IMR-90 (cell line): ENCODE measurements around the gene DIP2C. TPM values are rescaled to one million over a fixed set of nuclear protein-coding genes. Genes with fewer than 3 reads are reported as not detected.

ENCODE experiments used
- ATAC-seq: fragments of 200-7000 bp; cut with Tn5 transposase; 2 replicates; pipeline ENCODE4 v1.9.1; 2020; ENCODE audit warnings: low read depth, mild to moderate bottlenecking, moderate library complexity
- BruUV-seq: library from RNA; stranded (reverse); fragments of 400-500 nt; replicated peaks from 2 replicates; lab custom pipeline; 2021; lab: Mats Ljungman, UMichigan
- CTCF ChIA-PET: fragments of 300-600 bp; formaldehyde crosslinking; extraction: SDS; loops from one replicate; lab custom pipeline; 2021; ENCODE audit warnings: antibody characterized with exemption; lab: Yijun Ruan, JAX
- POLR2A ChIA-PET: fragments of 300-600 bp; sonication (Branson Sonifier 250); formaldehyde crosslinking; loops from one replicate; lab custom pipeline; 2022; ENCODE audit warnings: antibody characterized with exemption; ENCODE audit not compliant: unreplicated experiment; lab: Charles Lee
- DNase-seq: peaks from one replicate; pipeline ENCODE4 v3.0.0; 2013
- H2AFZ ChIP-seq: replicated peaks from 2 replicates; pipeline ENCODE3; 2013; ENCODE audit warnings: low read length, mild to moderate bottlenecking; ENCODE audit not compliant: poor library complexity
- H2AK5ac ChIP-seq: 2 replicates; pipeline ENCODE4 v1.6.1; 2013; ENCODE audit warnings: low read depth, low read length, inconsistent platforms
- H2AK9ac ChIP-seq: replicated peaks from 2 replicates; pipeline ENCODE3; 2013; ENCODE audit warnings: mild to moderate bottlenecking, low read depth, low read length, moderate library complexity; ENCODE audit not compliant: poor library complexity
- H2BK120ac ChIP-seq: 2 replicates; pipeline ENCODE4 v1.6.1; 2013; ENCODE audit warnings: low read depth, low read length, inconsistent platforms
- H2BK15ac ChIP-seq: 3 replicates; pipeline ENCODE4 v1.6.1; 2013; ENCODE audit warnings: low read depth, low read length, inconsistent platforms
- H2BK20ac ChIP-seq: 2 replicates; pipeline ENCODE4 v1.6.1; 2013; ENCODE audit warnings: low read depth, mild to moderate bottlenecking, inconsistent platforms, low read length, moderate library complexity
- H2BK5ac ChIP-seq: 2 replicates; pipeline ENCODE4 v1.6.1; 2013; ENCODE audit warnings: mild to moderate bottlenecking, low read depth, low read length, inconsistent platforms; ENCODE audit not compliant: poor library complexity, severe bottlenecking
- H3K14ac ChIP-seq: replicated peaks from 2 replicates; pipeline ENCODE4 v1.6.1; 2013; ENCODE audit warnings: low read depth, low read length, inconsistent platforms
- H3K18ac ChIP-seq: 2 replicates; pipeline ENCODE4 v1.6.1; 2013; ENCODE audit warnings: low read depth, low read length, control low read depth
- H3K23ac ChIP-seq: 2 replicates; pipeline ENCODE4 v1.6.1; 2013; ENCODE audit warnings: low read depth, low read length, inconsistent platforms
- H3K27ac ChIP-seq: 2 replicates; pipeline ENCODE4 v1.5.1; 2013; ENCODE audit warnings: mild to moderate bottlenecking, control low read depth, low read length; ENCODE audit not compliant: insufficient read depth
- H3K27me3 ChIP-seq: 2 replicates; pipeline ENCODE4 v1.6.1; 2013; ENCODE audit warnings: low read length; ENCODE audit not compliant: control insufficient read depth, insufficient read depth
- H3K36me3 ChIP-seq: 2 replicates; pipeline ENCODE4 v1.6.1; 2013; ENCODE audit warnings: low read length, mixed read lengths; ENCODE audit not compliant: control insufficient read depth, insufficient read depth
- H3K4ac ChIP-seq: 2 replicates; pipeline ENCODE4 v1.6.1; 2013; ENCODE audit warnings: low read depth, low read length, inconsistent platforms
- H3K4me1 ChIP-seq: 2 replicates; pipeline ENCODE4 v1.6.1; 2013; ENCODE audit warnings: low read length, mixed read lengths; ENCODE audit not compliant: control insufficient read depth, insufficient read depth
- H3K4me2 ChIP-seq: 2 replicates; pipeline ENCODE4 v1.6.1; 2013; ENCODE audit warnings: low read depth, mild to moderate bottlenecking, control low read depth, low read length, moderate library complexity
- H3K4me3 ChIP-seq: 2 replicates; pipeline ENCODE4 v1.5.1; 2013; ENCODE audit warnings: low read depth, mild to moderate bottlenecking, control low read depth, low read length, moderate library complexity; ENCODE audit not compliant: insufficient read depth
- H3K56ac ChIP-seq: 2 replicates; pipeline ENCODE4 v1.6.1; 2013; ENCODE audit warnings: low read length, inconsistent platforms; ENCODE audit not compliant: insufficient read depth; ENCODE audit errors: extremely low read depth
- H3K79me1 ChIP-seq, 2 experiments: 2 replicates each; pipeline ENCODE4 v1.6.1; 2013; ENCODE audit warnings: low read length in 2 of 2, inconsistent platforms in 1 of 2, low read depth in 1 of 2
- H3K9ac ChIP-seq: 2 replicates; pipeline ENCODE4 v1.6.1; 2013; ENCODE audit warnings: low read depth, low read length, control low read depth
- H3K9me1 ChIP-seq: 2 replicates; pipeline ENCODE4 v1.6.1; 2013; ENCODE audit warnings: low read length, inconsistent platforms; ENCODE audit not compliant: insufficient read depth
- H3K9me3 ChIP-seq: 2 replicates; pipeline ENCODE4 v1.6.1; 2013; ENCODE audit warnings: low read length; ENCODE audit not compliant: control insufficient read depth, insufficient read depth
- H4K20me1 ChIP-seq: 2 replicates; pipeline ENCODE4 v1.6.1; 2013; ENCODE audit warnings: low read length, inconsistent platforms; ENCODE audit not compliant: insufficient read depth
- H4K5ac ChIP-seq: 2 replicates; pipeline ENCODE4 v1.6.1; 2013; ENCODE audit warnings: mild to moderate bottlenecking, low read depth, low read length, control low read depth
- H4K8ac ChIP-seq, 2 experiments: 2 replicates each; pipeline ENCODE4 v1.6.1; 2013; ENCODE audit warnings: low read depth in 2 of 2, low read length in 2 of 2, control low read depth in 1 of 2, inconsistent platforms in 1 of 2
- H4K91ac ChIP-seq: 2 replicates; pipeline ENCODE4 v1.6.1; 2013; ENCODE audit warnings: low read depth, low read length, inconsistent platforms; ENCODE audit not compliant: insufficient read depth
- CHD1 ChIP-seq: IDR thresholded peaks from 2 replicates; pipeline ENCODE4 v1.6.1; 2012; ENCODE audit warnings: low read depth, low read length, improper control_type of control experiment
- MAZ ChIP-seq: IDR thresholded peaks from 2 replicates; pipeline ENCODE4 v1.6.1; 2012; ENCODE audit warnings: low read depth, mild to moderate bottlenecking, low read length, improper control_type of control experiment, moderate library complexity, borderline replicate concordance
- POLR2A ChIP-seq: IDR thresholded peaks from 2 replicates; pipeline ENCODE4 v1.6.1; 2012; ENCODE audit warnings: mild to moderate bottlenecking, low read depth, low read length
- RCOR1 ChIP-seq: IDR thresholded peaks from 2 replicates; pipeline ENCODE4 v1.6.1; 2012; ENCODE audit warnings: mild to moderate bottlenecking, low read length, improper control_type of control experiment; ENCODE audit not compliant: insufficient replicate concordance
- WGBS, 2 experiments: methylation state at CpG; one replicate each; pipeline versions ENCODE4 v1.1.5 to v1.1.7; 2013; ENCODE audit warnings: missing lambda C conversion rate in 2 of 2; ENCODE audit not compliant: insufficient read length in 1 of 2; ENCODE audit errors: extremely low coverage in 2 of 2; 5-methylcytosine and 5-hydroxymethylcytosine counted together
- dilution Hi-C: fragments of 300-500 bp; cut with HindIII; formaldehyde crosslinking; loops from one replicate; pipeline ENCODE4 v1.14.3; 2018; ENCODE audit warnings: low sequenced_read_pairs; ENCODE audit not compliant: unreplicated experiment
- in situ Hi-C: fragments of 300-500 bp; cut with MboI; formaldehyde crosslinking; loops from 3 replicates; pipeline ENCODE4 v1.14.3; 2019; ENCODE audit warnings: low sequenced_read_pairs, inconsistent platforms, mixed read lengths
- intact Hi-C: fragments of 100-400 bp; cut with micrococcal nuclease; formaldehyde crosslinking; loops from 2 replicates; pipeline ENCODE4 v1.10.0; 2022
- polyA plus RNA-seq, 3 experiments: library from polyadenylated mRNA; depleted of rRNA; stranded (reverse); fragments of >200 nt; gene quantifications; 2 replicates each; pipeline ENCODE4 v1.2.3, GENCODE V29; 2012; ENCODE audit warnings: low replicate concordance in 1 of 3
- total RNA-seq: library from RNA; depleted of rRNA; stranded (reverse); fragments of >200 nt; gene quantifications from 2 replicates; pipeline ENCODE4 v1.2.3, GENCODE V29; 2012
- TF ChIP-seq, protein P1 (sequence below): conservative IDR thresholded peaks from 2 replicates; pipeline ENCODE4 v1.5.1; 2012; ENCODE audit warnings: mild to moderate bottlenecking, low read depth, low read length, improper control_type of control experiment

Gene DIP2C
- total and polyA plus RNA-seq, 2 of the 4 experiments (the other 2 are of a cell fraction) = 8.6 to 17.3 TPM

DNA sequence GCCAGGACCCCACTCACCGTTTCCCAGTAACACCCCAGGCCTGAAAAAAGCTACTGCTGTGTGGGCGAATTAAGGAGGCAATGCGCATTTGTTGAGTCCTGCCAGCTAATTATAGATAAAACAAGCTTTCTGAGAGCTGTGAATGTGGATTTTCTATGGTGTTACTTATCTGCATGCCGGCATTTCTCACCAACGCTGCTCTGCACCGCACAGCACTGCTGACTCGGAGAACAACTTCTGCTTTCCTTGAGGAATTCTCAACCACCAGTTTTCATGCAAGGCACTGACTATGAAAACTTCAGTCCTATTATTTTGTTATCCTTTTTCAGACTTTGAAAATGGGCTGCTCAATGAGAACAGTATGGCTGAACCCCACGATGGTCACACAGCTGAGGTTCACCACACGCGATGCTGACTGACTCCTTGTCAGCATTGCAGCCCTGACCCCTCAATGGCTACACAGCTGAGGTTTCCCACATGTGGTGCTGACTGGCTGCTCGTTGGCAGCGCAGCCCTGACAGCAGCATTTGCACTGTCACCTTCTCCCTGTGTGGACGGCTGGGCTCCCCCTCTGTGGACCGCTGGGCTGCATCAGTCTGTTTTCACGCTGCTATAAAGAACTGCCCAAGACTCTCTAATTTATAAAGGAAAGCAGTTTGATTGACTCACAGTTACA, 190.6 kb downstream of the DIP2C start:
- H3K4me2 ChIP-seq = no peak overlapping the region
- DNase-seq (no peak), ATAC-seq (no peak)
- no peak for TF ChIP-seq POLR2A
- no peak for TF ChIP-seq MAZ
- no peak for TF ChIP-seq RCOR1
- TF ChIP-seq, protein P1, sequence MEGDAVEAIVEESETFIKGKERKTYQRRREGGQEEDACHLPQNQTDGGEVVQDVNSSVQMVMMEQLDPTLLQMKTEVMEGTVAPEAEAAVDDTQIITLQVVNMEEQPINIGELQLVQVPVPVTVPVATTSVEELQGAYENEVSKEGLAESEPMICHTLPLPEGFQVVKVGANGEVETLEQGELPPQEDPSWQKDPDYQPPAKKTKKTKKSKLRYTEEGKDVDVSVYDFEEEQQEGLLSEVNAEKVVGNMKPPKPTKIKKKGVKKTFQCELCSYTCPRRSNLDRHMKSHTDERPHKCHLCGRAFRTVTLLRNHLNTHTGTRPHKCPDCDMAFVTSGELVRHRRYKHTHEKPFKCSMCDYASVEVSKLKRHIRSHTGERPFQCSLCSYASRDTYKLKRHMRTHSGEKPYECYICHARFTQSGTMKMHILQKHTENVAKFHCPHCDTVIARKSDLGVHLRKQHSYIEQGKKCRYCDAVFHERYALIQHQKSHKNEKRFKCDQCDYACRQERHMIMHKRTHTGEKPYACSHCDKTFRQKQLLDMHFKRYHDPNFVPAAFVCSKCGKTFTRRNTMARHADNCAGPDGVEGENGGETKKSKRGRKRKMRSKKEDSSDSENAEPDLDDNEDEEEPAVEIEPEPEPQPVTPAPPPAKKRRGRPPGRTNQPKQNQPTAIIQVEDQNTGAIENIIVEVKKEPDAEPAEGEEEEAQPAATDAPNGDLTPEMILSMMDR = no peak
- no peak for TF ChIP-seq CHD1
- H3K23ac ChIP-seq = no peak overlapping the region
- H2AFZ ChIP-seq = no peak overlapping the region
- H2BK120ac ChIP-seq = no peak overlapping the region
- no peaks in the 10 kb centered on the region for H3K9me3 ChIP-seq
- peaks cover 1% of the 10 kb centered on the region; the same call in 1 of the 2 replicates for H3K36me3 ChIP-seq
- H4K8ac ChIP-seq = no peak overlapping the region
- 84% methylated on average over 7 of the region's 15 CpGs; no CpG with 5 or more reads in 1 of the 2 experiments for WGBS, 2 experiments
- intact Hi-C loops = no loop called here
- no peak overlapping the region for H3K14ac ChIP-seq
- no peak overlapping the region for H3K4ac ChIP-seq
- H2BK20ac ChIP-seq = no peak overlapping the region
- no peak overlapping the region for H2BK15ac ChIP-seq
- no peak overlapping the region for H4K5ac ChIP-seq
- no peak overlapping the region for H3K27ac ChIP-seq
- peaks cover 4% of the 10 kb centered on the region; the same call in 1 of the 2 replicates for H3K4me1 ChIP-seq
- H2AK9ac ChIP-seq = no peak overlapping the region
- BruUV-seq = no TSS peak
- dilution Hi-C loops = no loop called here
- no peak overlapping the region for H3K56ac ChIP-seq
- H3K9ac ChIP-seq = no peak overlapping the region
- peaks cover 67 to 97% of the 10 kb centered on the region in 2 experiments for H3K79me1 ChIP-seq
- no peak overlapping the region for H2AK5ac ChIP-seq
- ChIA-PET POLR2A (no interaction called here), CTCF (interaction anchor here (1.0 kb wide), 1 partner anchor 163 kb away, joined by 3 read pairs; no protein-coding TSS in a partner anchor)
- H4K20me1 ChIP-seq = peaks cover 92% of the 10 kb centered on the region
- no peaks in the 10 kb centered on the region for H3K27me3 ChIP-seq
- in situ Hi-C loops = no loop called here
- H3K9me1 ChIP-seq = peaks cover 23% of the 10 kb centered on the region
- no peak overlapping the region for H4K91ac ChIP-seq
- no peak overlapping the region for H3K18ac ChIP-seq
- no peak overlapping the region for H3K4me3 ChIP-seq
- H2BK5ac ChIP-seq = no peak overlapping the region
